Right ventricle myocardium inferior (tissue), 1 donor: ENCODE measurements around the gene BCAR3. TPM values are rescaled to one million over a fixed set of nuclear protein-coding genes. Genes with fewer than 3 reads are reported as not detected.
"Not testable (repeated sequence)": the region's sequence is repeated elsewhere in the genome, so short reads cannot be mapped to it uniquely, and the experiment has no call there.

ENCODE experiments used
- ATAC-seq: fragments of 200-7000 bp; cut with Tn5 transposase; one replicate; pipeline ENCODE4 v1.9.1; 2020; ENCODE audit warnings: mild to moderate bottlenecking, moderate library complexity
- DNase-seq: peaks from one replicate; pipeline ENCODE4 v3.0.0; 2021; ENCODE audit errors: missing footprints
- intact Hi-C: fragments of 100-400 bp; cut with DNase I; formaldehyde crosslinking; loops from one replicate; pipeline ENCODE4 v1.11.0; 2022
- total RNA-seq: library from RNA; stranded (reverse); fragmentation: NEBNext Ultra II Directional; extraction: Animal tissue kit (Norgen Biotek cat#: 25700); gene quantifications from one replicate; pipeline ENCODE4 v1.2.1, GENCODE V29; 2021
- donor health status: DM: no; HTN: yes; CAD: no; lungs with severe emphysema.

BCAR3 gene
- total RNA-seq, 1 donor from 2014 or later, result 17.8 TPM

DNA sequence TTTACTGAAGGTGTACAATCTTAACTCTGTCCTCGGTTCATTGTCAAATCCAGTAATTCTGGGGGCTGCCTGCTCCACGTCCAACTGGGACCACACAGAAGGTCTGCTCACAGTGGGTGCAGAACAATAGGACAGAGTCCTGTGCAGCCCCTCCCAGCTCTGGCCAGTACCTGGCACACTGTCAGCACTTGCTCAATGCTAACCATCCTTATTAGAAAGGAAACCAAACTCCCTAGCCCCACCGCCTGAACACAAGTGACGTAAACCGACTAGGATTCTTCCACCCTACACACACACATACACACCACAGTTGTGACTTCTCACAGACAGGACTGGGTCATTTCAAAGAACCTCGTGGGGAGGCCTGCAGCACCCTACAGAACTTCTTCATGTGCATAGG lies 5.2 kb downstream of the BCAR3 start:
- ATAC-seq, result peak; percentile 38
- DNase-seq, result no peak
- intact Hi-C loops, result no loop called here

DNA sequence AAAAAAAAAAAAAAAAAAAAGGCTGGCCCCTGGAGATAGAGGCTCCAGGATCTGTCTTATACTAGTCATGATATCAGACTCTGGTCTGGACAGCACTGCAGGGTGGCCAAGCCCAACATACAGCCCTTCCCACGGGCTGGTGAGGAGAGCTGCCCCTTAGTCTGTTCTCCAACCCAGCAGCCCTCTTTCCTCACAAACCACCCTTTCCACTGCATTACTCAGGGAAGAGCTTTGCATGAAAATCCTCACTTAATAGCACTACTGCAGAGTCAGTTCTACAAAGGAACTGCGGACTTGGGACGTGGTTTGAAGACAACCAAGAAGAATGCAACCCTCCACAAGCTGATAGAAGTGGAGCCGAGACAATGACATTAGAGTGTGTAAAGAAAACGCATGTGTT lies 5.7 kb downstream of the BCAR3 start:
- ATAC-seq (no peak), DNase-seq (no peak)
- intact Hi-C loops, result no loop called here

DNA sequence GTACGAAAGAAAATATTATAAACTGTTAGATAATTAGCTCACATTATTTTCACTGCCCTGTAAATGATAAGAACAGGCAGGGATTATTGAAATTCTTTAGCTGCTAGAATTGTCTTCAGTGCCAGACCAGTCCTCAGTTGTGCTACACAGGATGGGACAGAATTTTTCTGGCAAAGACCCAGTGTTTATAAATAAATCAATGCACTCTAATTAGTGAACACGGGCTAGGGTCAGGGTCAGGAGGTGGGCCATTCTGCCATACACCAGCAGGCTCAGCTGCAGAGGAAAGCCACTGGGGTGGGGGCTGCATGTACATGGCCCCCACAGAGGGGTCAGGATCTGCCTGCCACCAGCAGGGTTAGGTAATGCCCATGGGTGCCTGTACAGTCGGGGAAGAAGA lies 6.4 kb downstream of the BCAR3 start:
- intact Hi-C loops, result no loop called here
- peak; percentile 31 for ATAC-seq
- DNase-seq, result no peak

DNA sequence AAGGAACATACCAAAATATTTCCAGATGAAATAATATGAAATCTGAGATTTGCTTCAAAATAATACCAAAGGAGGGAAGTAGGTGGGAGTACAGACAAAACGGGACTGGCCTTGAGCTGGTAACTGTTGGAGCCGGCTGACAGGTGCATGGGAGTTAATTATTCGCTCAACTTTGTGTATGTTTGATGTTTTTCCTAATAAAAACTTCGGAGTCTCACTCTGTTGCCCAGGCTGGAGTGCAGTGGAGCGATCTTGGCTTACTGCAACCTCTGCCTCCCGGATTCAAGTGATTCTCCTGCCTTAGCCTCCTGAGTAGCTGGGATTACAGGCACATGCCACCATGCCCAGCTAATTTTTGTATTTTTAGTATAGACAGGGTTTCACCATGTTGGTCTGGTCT lies 7.6 kb downstream of the BCAR3 start:
- intact Hi-C loops, ATAC-seq, DNase-seq: not testable (repeated sequence)

DNA sequence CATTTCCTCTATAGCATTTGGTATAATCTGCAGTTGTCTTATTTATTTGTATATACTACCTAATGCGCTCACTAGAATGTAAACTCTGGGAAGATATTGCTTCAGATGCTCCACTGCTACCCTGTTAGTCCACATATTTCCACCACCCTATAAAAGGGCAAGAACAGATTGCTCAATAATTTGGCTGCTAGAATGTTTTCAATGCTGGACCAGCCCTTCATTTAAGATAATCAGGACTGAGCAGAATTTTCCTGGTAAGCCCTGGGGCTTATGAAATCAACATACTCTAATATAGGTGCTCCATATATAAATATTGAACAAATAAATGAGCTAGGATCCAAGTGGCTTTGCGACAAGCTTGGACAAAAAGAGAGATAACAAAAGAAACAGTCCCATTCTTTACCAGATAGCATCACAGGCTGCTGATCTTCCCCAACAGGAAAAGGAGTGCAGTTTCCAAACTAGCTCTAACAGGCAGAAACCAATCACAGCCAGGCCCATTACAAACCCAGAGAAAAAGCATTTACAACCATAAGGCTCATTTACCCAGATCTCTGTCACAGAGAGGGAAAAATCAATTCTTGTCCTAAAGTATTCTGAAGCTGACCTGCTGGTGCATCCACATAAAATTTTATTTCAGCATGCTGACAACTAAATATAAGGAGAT lies 8.3 kb downstream of the BCAR3 start:
- ATAC-seq, result no peak
- DNase-seq, result no peak
- intact Hi-C loops, result no loop called here

DNA sequence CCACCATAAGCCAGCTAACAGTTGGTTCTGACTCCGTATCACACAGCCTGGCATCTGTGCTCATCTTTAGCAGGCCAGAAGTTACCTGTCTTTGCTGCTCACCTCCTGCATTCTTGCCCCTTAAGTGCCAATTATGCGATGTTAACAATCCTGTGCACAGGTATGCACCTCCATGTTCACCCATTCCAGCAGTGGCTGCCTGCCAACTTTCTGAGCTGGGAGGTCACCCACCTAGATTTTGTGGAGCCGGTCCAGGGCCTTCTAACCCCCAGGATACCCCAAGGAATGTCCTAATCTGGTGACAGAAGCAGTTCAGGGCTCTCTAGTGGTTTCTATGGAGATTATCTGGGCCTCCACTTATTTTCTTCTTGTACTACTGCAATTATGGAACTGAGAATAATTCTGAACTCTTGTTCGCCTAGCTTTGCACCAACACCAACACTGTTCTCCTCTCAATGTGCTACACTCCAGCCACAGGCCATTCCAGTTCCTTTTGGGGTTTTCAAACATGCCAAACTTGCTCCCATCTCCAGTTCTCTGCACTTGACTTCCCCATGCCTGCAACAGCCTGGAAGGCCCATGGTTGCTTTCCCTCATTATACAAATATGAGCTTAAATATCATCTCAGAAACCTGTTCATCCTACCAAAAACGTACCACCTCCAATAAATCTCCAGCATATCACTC lies 9.0 kb downstream of the BCAR3 start:
- intact Hi-C loops, result no loop called here
- ATAC-seq, result no peak
- no peak for DNase-seq

DNA sequence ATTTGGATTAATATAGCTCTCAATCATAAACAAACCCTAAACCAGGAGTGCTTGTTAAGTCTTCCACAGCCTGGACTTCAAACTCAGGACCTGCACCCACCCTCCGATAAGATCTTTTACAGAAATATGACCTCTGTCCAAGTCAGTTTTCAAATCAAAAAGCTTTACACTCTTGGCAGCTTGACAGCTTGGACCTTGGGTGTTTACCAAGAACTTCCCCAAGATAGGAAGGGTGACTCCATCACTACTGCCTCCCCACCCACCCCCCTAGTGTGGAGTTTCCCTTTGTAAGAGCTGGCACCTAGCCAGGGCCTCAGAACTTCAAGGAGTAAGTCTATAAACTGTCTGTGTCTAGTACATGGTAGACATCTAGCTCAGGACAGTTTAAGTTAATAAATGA lies 9.6 kb downstream of the BCAR3 start:
- intact Hi-C loops, result no loop called here
- peak; percentile 77 for DNase-seq
- peak; percentile 42 for ATAC-seq

DNA sequence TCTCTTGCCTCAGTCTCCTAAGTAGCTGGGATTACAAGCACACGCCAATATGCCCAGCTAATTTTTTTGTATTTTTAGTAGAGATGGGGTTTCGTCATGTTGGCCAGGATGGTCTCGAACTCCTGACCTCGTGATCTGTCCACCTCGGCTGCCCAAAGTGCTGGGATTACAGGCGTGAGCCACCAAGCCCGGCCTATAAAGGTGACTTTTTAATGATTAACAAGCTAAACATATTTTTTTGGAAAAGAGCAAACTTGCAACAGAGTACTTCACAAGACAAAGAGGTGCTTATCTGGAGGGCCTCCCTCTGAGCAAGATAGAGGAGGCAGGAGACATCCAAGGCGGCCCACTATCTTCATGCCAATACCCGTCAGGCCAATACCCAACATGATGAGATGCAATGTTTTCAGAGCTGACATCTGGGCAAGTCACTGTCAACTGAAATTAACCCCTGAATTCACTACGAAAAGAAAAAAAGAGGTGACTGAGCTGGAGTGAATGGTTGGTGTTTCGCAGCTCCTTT lies 10.5 kb downstream of the BCAR3 start:
- intact Hi-C loops, result no loop called here
- DNase-seq (no peak), ATAC-seq (no peak)

DNA sequence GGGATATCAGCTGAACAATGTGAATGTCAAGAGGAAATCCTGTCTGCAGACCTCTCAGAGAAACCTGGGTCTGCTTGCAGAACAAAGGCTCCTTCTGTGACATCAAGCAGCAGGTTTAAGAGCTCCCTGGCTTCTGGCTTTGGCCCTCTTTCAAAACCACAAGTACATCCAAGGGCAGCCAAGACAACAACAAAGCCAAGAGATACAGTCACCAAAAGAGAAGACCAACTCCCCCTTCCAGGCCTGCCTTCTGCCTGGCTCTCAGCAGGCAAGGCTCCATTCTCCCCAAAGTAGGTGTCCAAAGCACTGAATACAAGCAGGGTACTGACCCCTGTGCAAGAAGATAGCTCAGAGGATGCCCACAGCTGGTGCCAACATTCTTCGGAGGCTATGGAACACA lies 11.5 kb downstream of the BCAR3 start:
- intact Hi-C loops, result no loop called here
- DNase-seq (no peak), ATAC-seq (peak; percentile 77)

DNA sequence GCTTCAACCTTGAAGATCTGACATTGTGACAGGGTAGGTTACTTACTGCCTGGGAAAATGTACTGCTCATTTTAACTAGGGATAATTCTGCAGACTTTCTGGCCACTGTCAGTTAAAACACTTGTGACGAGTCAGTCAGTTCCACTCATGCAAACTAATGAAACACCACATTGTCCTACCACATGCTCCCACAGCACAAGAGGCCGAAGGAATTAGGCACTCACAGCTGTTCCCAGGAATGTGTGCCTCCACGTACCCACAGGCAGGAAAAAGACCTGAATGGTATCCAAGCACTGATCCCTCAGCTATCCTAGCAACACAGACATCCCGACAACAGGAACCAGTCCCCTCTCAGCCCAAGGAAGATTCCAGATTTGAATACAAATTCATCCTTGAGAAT lies 12.3 kb downstream of the BCAR3 start:
- ATAC-seq, result no peak
- DNase-seq, result no peak
- intact Hi-C loops, result no loop called here

DNA sequence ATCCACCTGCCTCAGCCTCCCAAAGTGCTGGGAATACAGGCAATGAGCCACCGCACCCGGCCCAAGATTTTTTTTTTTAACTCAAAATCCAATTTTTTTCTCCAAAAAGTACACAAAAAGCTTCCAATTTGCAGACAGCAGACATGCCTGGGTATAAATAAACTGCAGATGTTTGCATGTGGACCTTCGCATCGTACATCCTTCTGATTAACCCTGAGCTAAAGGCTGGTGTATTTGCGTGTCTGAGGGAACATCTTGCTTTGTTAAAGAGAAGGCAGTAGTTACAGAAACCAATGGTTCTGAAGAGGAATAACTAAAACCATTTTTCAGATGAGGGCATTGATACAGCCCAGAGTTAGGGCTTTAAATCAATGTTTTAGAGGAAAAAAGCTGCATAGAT lies 12.7 kb downstream of the BCAR3 start:
- intact Hi-C loops, result no loop called here

DNA sequence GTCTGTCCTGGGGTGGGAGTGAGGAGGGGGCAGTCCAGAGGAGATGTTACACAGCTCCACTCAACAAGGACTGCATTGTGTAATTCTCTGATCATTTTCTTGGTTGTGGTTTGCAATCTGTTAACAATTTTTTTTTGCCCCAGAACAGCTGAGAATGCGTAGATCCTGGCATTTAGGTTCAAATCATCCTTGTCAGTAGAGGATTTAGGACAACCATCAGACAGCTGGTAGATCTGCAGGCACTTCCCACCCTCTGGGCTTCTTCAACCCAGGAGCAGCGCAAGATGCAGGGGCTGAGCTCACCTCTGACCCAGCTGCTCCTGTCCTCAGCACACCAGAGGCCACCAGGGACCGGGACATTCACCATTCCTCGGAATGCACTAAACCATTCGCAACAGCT lies 13.5 kb downstream of the BCAR3 start:
- intact Hi-C loops, result no loop called here
- DNase-seq (no peak), ATAC-seq (no peak)

More for the DNA sequence above, 12.7 kb downstream of the BCAR3 start:
- ATAC-seq, result no peak
- no peak for DNase-seq

DNA sequence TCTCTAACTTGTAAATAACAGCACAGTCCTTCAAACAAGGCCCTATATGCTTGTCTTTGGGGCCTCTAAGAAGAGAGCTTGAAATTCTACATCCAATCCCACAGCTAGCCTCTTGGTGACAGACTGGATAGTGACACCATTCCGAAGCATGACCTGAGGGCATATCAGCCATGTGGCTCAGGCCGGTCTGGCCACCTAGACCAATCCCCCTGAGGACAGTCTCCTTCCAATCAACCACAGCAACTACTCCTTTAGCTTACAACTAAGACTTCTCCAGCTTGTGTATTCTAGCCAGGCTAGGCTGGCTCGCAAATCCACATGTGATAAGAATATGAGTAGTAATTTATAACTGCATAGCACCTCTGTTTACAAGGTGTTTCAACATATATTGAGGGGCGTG lies 14.0 kb downstream of the BCAR3 start:
- intact Hi-C loops, result no loop called here
- ATAC-seq (no peak), DNase-seq (no peak)

DNA sequence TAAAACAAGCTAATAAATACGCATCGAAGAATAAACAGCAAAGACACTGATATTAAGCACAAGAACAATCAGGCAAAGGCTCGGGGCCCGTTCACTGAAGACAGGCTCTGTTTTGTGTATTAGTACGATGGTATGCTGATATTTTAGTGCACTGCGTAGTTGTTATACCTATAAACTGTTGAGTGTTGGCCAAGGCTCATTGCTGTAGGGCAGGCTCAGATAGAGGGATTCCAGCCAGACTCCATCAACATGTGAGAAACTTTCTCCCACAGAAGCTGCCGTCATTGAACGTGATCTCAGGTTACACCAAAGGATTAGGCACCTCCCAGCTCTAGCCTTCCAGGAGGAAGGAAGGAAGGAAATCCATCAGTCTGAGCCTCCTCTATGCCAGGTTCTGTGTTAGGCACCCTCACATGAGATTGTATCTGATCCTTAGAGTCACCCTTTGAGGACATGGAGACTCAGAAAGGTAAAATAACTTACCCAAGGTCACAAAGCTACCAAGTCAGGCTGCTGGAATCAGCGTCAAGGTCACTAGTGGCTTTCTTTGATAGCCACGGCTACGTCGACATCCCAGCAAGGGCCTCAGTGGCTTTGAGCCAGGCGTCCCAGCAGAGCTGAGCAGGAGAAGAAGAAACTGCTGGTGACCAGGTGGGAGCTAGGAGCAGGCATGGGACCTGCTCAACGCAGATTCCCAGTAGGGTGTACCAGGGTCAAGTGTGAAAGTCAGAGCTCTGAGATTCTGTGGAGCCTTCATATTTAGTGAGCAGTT lies 14.8 kb downstream of the BCAR3 start:
- intact Hi-C loops, result no loop called here
- ATAC-seq (peak; percentile 4), DNase-seq (no peak)

DNA sequence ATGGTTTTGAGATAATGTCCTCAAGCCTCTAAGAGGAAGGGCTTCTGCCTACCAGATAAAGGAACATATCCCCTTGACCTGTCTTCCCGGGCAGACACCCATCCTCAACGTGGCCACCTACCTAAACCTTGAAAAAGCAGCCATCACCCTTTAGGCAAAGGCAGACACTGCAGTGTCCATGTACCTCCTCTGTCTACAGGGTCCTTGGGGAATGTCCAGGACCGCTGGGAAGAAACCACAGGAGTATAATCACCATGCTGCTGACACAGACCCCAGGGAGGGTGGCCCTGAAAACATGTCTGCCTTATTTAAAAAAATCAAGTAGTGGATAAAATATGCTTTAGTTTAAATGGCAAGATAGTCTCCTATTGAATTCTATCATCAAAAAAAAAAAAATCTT lies 16.6 kb downstream of the BCAR3 start:
- DNase-seq (no peak), ATAC-seq (no peak)
- intact Hi-C loops, result no loop called here

DNA sequence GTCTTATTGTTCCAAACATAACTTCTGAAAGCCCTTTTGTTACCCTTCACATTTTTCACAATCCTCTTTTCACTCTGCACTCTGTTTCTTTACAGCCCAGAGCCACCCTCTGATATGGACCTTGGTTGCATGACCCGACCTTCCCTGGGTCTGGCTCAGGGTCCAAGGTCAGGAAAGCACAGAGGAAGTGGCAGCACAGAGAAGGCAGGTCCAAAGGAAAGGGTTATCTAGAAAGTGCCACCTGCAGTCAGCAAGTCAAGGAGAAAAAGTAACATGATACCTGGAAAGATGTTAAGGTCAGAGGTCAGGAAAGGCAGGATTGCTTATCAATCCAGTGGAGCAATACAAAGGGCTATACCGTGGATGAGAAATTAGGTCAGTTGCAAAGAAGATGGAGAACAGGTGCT lies 18.4 kb downstream of the BCAR3 start:
- ATAC-seq (no peak), DNase-seq (no peak)
- intact Hi-C loops, result no loop called here

DNA sequence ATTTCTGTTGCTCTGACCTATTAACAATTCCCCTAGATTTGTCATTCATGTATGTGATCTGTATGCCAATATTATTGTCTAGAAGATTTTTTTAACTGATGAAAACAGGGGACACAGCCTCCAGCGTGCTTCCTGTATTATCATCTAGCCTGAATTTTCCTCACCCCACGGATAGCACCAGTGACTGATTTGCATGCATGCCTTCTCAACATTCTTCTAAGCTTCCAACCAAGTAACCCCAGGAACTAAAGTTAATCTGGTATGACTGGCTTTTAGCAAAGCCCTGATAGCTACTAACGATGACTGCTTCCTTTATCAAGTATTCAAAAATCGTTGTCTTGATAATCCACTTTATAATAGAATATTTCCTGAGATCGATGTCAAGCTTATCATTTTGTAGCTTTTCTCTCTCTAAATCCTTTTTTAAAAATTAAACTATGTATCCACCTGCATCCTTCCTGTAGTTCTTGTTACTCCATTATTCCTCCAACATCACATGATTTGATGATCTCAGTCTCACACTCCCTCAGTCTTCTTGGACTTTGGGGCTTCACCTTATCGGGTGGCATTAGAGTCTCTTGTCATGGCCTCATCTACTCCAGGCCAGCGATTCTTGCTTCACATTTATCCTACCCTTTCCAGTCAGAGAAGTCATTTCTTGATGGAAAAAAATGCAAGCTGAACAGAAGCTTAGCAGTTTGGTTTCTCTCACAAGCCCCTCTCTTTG lies 19.0 kb downstream of the BCAR3 start:
- no peak for ATAC-seq
- intact Hi-C loops, result no loop called here

DNA sequence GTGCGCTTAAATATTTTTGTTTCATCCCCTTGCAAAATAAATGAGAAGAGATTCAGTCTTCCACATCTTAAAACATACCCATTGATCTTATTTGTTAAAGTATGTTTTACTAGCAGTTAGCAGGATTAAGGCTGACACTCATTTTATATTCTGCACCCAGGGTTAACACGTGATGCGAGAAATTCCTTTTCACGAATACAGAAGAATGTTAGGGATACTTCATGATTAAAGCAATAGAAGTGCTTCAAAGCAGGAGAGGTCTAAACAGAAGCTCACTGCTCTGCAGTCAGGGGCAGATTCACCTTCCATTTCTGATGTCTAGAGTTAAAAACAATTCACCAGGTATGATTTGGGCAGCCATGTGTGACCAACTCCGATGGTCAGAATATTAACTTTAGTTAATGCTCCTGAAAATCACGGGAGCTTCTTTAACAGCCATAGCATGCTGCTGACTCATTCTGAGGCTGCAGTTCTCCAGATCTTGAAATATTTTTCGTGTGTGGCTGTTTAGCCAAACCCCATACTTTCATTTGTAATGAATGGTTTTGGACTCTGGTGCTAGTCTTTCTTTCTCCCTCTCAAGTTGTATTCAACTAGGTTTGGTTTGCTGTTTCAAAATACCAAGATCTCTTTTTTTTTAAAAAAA lies 19.7 kb downstream of the BCAR3 start:
- intact Hi-C loops, result no loop called here
- ATAC-seq (no peak), DNase-seq (no peak)

More for the DNA sequence above, 19.0 kb downstream of the BCAR3 start:
- no peak for DNase-seq

DNA sequence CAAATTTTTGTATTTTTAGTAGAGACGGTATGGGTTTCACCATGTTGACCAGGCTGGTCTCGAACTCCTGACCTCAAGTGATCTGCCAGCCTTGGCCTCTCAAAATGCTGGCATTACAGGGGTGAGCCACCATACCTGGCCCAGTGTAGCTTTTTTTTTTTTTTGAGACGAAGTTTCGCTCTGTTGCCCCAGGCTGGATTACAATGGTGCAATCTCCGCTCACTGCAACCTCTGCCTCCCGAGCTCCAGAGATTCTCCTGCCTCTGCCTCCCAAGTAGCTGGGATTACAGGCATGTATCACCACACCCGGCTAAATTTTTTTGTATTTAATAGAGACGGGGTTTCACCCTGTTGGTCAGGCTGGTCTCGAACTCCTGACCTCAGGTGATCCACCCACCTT lies 20.3 kb downstream of the BCAR3 start:
- DNase-seq, ATAC-seq, intact Hi-C loops: not testable (repeated sequence)
